GM23338 (cell line): ENCODE data around the gene NCOR2. TPM values are rescaled to one million over a fixed set of nuclear protein-coding genes. Genes with fewer than 3 reads are reported as not detected.

Source experiments
- ATAC-seq: fragments of 200-7000 bp; cut with Tn5 transposase; 3 replicates; pipeline ENCODE4 v1.9.1; 2020
- DNase-seq: peaks from one replicate; pipeline ENCODE4 v3.0.0-alpha.2; 2015; ENCODE audit warnings: low spot score
- H2AFZ ChIP-seq: fragments of 200-600 bp; sonication (generic); 2 replicates; pipeline ENCODE4 v1.8.0; 2016; ENCODE audit warnings: antibody characterized with exemption, mild to moderate bottlenecking, moderate library complexity
- H3F3A ChIP-seq: fragments of 200-600 bp; sonication (generic); replicated peaks from 2 replicates; pipeline ENCODE4 v1.8.0; 2017; ENCODE audit warnings: antibody characterized with exemption, mixed run types, low read depth
- H3K27ac ChIP-seq: fragments of 200-600 bp; sonication (generic); 2 replicates; pipeline ENCODE4 v1.6.1; 2016; ENCODE audit warnings: low read depth
- H3K27me3 ChIP-seq: fragments of 200-600 bp; sonication (generic); 2 replicates; pipeline ENCODE4 v1.8.0; 2016; ENCODE audit warnings: mild to moderate bottlenecking, mixed run types, moderate library complexity; ENCODE audit not compliant: insufficient read depth
- H3K36me3 ChIP-seq: fragments of 200-600 bp; sonication (generic); 2 replicates; pipeline ENCODE4 v1.8.0; 2016; ENCODE audit warnings: mild to moderate bottlenecking; ENCODE audit not compliant: insufficient read depth
- H3K4me1 ChIP-seq: fragments of 200-600 bp; sonication (generic); 2 replicates; pipeline ENCODE4 v1.8.0; 2016; ENCODE audit warnings: mild to moderate bottlenecking, moderate library complexity; ENCODE audit not compliant: insufficient read depth
- H3K4me2 ChIP-seq: fragments of 200-600 bp; sonication (generic); 2 replicates; pipeline ENCODE4 v1.7.1; 2017; ENCODE audit warnings: mixed run types
- H3K4me3 ChIP-seq: fragments of 200-600 bp; sonication (generic); 2 replicates; pipeline ENCODE4 v1.6.1; 2016; ENCODE audit warnings: mixed run types
- H3K79me2 ChIP-seq: fragments of 200-600 bp; sonication (generic); replicated peaks from 2 replicates; pipeline ENCODE4 v1.8.0; 2017; ENCODE audit warnings: mild to moderate bottlenecking; ENCODE audit not compliant: insufficient read depth
- H3K9me2 ChIP-seq: fragments of 200-600 bp; sonication (generic); 2 replicates; pipeline ENCODE4 v1.8.0; 2017; ENCODE audit not compliant: insufficient read depth
- H4K20me1 ChIP-seq: fragments of 200-600 bp; sonication (generic); replicated peaks from 2 replicates; pipeline ENCODE4 v1.8.0; 2017; ENCODE audit warnings: mild to moderate bottlenecking; ENCODE audit not compliant: insufficient read depth
- H3K27ac Mint-ChIP-seq: 2 replicates; pipeline ENCODE4 v1.8.0; 2020; ENCODE audit warnings: inconsistent platforms, mild to moderate bottlenecking, moderate library complexity, mixed read lengths
- H3K27me3 Mint-ChIP-seq: 3 replicates; pipeline ENCODE4 v1.8.0; 2022; ENCODE audit warnings: low read depth, mild to moderate bottlenecking, moderate library complexity, mixed read lengths, inconsistent platforms; ENCODE audit not compliant: insufficient read depth, poor library complexity
- H3K36me3 Mint-ChIP-seq: 3 replicates; pipeline ENCODE4 v1.8.0; 2021; ENCODE audit warnings: low read depth, mild to moderate bottlenecking, inconsistent platforms, moderate library complexity, mixed read lengths
- H3K4me1 Mint-ChIP-seq: 3 replicates; pipeline ENCODE4 v1.8.0; 2020; ENCODE audit warnings: mild to moderate bottlenecking, inconsistent platforms, mixed read lengths
- H3K4me3 Mint-ChIP-seq: 3 replicates; pipeline ENCODE4 v1.8.0; 2021; ENCODE audit warnings: moderate library complexity, mild to moderate bottlenecking, inconsistent platforms, mixed read lengths
- H3K9me3 Mint-ChIP-seq: 3 replicates; pipeline ENCODE4 v1.8.0; 2020; ENCODE audit warnings: moderate library complexity, mild to moderate bottlenecking, inconsistent platforms, mixed read lengths
- CREB1 ChIP-seq: fragments of 250-450 bp; sonication (Bioruptor Pico); IDR thresholded peaks from 2 replicates; pipeline ENCODE4 v1.5.0; 2020; ENCODE audit warnings: low read depth, mild to moderate bottlenecking, moderate library complexity
- EZH2 ChIP-seq: fragments of 200-600 bp; sonication (generic); IDR thresholded peaks from one replicate; pipeline ENCODE4 v1.8.0; 2017; ENCODE audit warnings: antibody characterized with exemption, mild to moderate bottlenecking, low read depth; ENCODE audit not compliant: unreplicated experiment
- EZH2phosphoT487 ChIP-seq: fragments of 200-600 bp; sonication (generic); IDR thresholded peaks from one replicate; pipeline ENCODE4 v1.8.1; 2018; ENCODE audit warnings: antibody characterized with exemption; ENCODE audit not compliant: unreplicated experiment
- NANOG ChIP-seq: IDR thresholded peaks from 2 replicates; pipeline ENCODE4 v1.6.1; 2016; ENCODE audit warnings: antibody characterized with exemption, borderline replicate concordance
- POLR2AphosphoS5 ChIP-seq: IDR thresholded peaks from 2 replicates; pipeline ENCODE4 v1.6.1; 2016; ENCODE audit warnings: antibody characterized with exemption, low read depth
- STAT1 ChIP-seq: IDR thresholded peaks from one replicate; pipeline ENCODE4 v1.6.1; 2016; ENCODE audit warnings: antibody characterized with exemption; ENCODE audit not compliant: unreplicated experiment
- ZNF114 ChIP-seq: fragments of 250-450 bp; sonication (Bioruptor Pico); IDR thresholded peaks from 2 replicates; pipeline ENCODE4 v1.5.0; 2020; ENCODE audit warnings: mild to moderate bottlenecking, moderate library complexity
- ZNF331 ChIP-seq: fragments of 250-450 bp; sonication (Bioruptor Pico); IDR thresholded peaks from 2 replicates; pipeline ENCODE4 v1.5.0; 2020; ENCODE audit warnings: low read depth, mild to moderate bottlenecking, moderate library complexity
- polyA plus RNA-seq: library from polyadenylated mRNA; unstranded; fragments of >200 nt; fragmentation: Nextera tagmentation; extraction: Ambion mirVana; gene quantifications from 2 replicates; pipeline ENCODE4 v1.2.1, GENCODE V29; 2016
- total RNA-seq: library from RNA; depleted of rRNA; stranded (reverse); fragments of >200 nt; shearing (Covaris generic); gene quantifications from 2 replicates; pipeline ENCODE4 v1.2.3, GENCODE V29; 2014
- TF ChIP-seq, protein P1 (sequence below): IDR thresholded peaks from 2 replicates; pipeline ENCODE4 v1.6.1; 2016; ENCODE audit warnings: antibody characterized with exemption
- TF ChIP-seq, protein P2 (sequence below): fragments of 250-450 bp; sonication (Bioruptor Pico); IDR thresholded peaks from 2 replicates; pipeline ENCODE4 v1.5.0; 2020; ENCODE audit warnings: mild to moderate bottlenecking, moderate library complexity
- TF ChIP-seq, protein P3 (sequence below): IDR thresholded peaks from one replicate; pipeline ENCODE4 v1.6.1; 2018; ENCODE audit warnings: antibody characterized with exemption; ENCODE audit not compliant: unreplicated experiment
- TF ChIP-seq, protein P4 (sequence below), 2 experiments: fragments of 200-600 bp in 1 of 2; sonication (generic) in 1 of 2; conservative IDR thresholded peaks; 2 replicates each; pipeline versions ENCODE4 v1.5.1 to v1.6.1; 2016 to 2017; ENCODE audit warnings: antibody characterized with exemption in 2 of 2, low read depth in 2 of 2, mild to moderate bottlenecking in 2 of 2, moderate library complexity in 1 of 2

Gene NCOR2
- total and polyA plus RNA-seq, 2 experiments from 2014 or later = 69.6 to 190 TPM

DNA sequence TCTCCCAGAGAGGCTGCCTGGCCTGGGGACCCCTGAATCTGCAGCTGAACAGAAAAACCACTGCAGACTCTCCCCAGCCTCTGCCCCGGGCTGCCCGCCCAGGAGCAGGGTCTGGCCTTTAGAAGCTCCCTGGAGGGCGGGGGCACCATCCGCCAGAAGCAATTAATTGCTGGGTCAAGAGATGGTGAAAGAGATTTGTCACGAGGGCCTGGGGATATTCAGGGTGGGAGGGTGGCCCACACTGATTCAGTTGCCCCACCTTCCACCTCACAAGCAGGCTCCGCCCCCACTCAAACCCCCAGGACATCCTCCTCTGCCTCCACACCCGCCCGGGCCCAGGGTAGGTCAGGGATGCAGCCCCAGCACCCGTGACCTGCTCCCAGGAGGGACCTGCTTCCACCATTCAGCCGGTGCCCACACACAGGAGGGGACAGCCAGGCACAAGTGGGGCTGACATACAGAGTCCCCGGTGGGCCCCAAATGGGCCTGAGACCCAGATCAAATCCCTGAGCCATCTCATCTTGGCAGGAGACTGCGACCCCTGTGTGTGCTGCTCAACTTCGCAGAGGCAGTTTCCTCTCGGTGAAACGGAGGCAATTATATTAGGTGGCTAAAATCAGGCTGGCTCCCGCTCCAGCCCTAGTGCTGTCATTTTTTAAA lies 23.0 kb downstream of the NCOR2 start:
- peak overlapping the region; percentile 48 for H3K4me2 ChIP-seq
- H3K4me1 ChIP-seq = peaks cover 35% of the 10 kb centered on the region

More for the DNA sequence above, 23.0 kb downstream of the NCOR2 start:
- H3K9me3 Mint-ChIP-seq = peaks cover 5% of the 10 kb centered on the region; the same call in 1 of the 3 replicates
- H3K27ac ChIP-seq = peak overlapping the region; percentile 81
- peaks cover 2% of the 10 kb centered on the region for H3K27me3 Mint-ChIP-seq
- H3K36me3 Mint-ChIP-seq = peaks cover 15% of the 10 kb centered on the region
- H3K4me1 Mint-ChIP-seq = peaks cover 41% of the 10 kb centered on the region
- H3K27ac Mint-ChIP-seq = peak overlapping the region; percentile 72
- H3K4me3 ChIP-seq = no peak overlapping the region
- peaks cover 84% of the 10 kb centered on the region for H3K79me2 ChIP-seq
- no peaks in the 10 kb centered on the region for H3K27me3 ChIP-seq
- H3F3A ChIP-seq = no peaks in the 10 kb centered on the region
- H3K4me3 Mint-ChIP-seq = no peak overlapping the region
- no peaks in the 10 kb centered on the region for H3K36me3 ChIP-seq
- H4K20me1 ChIP-seq = peaks cover 42% of the 10 kb centered on the region
- TF ChIP-seq ZNF331 (CRISPR knock-in tag) (no peak), ZNF114 (no peak), EZH2phosphoT487 (no peak), CREB1 (CRISPR knock-in tag) (no peak), EZH2 (no peak), NANOG (no peak), POLR2AphosphoS5 (no peak), STAT1 (no peak)
- TF ChIP-seq, protein P1, sequence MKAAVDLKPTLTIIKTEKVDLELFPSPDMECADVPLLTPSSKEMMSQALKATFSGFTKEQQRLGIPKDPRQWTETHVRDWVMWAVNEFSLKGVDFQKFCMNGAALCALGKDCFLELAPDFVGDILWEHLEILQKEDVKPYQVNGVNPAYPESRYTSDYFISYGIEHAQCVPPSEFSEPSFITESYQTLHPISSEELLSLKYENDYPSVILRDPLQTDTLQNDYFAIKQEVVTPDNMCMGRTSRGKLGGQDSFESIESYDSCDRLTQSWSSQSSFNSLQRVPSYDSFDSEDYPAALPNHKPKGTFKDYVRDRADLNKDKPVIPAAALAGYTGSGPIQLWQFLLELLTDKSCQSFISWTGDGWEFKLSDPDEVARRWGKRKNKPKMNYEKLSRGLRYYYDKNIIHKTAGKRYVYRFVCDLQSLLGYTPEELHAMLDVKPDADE = no peak
- TF ChIP-seq, protein P2, sequence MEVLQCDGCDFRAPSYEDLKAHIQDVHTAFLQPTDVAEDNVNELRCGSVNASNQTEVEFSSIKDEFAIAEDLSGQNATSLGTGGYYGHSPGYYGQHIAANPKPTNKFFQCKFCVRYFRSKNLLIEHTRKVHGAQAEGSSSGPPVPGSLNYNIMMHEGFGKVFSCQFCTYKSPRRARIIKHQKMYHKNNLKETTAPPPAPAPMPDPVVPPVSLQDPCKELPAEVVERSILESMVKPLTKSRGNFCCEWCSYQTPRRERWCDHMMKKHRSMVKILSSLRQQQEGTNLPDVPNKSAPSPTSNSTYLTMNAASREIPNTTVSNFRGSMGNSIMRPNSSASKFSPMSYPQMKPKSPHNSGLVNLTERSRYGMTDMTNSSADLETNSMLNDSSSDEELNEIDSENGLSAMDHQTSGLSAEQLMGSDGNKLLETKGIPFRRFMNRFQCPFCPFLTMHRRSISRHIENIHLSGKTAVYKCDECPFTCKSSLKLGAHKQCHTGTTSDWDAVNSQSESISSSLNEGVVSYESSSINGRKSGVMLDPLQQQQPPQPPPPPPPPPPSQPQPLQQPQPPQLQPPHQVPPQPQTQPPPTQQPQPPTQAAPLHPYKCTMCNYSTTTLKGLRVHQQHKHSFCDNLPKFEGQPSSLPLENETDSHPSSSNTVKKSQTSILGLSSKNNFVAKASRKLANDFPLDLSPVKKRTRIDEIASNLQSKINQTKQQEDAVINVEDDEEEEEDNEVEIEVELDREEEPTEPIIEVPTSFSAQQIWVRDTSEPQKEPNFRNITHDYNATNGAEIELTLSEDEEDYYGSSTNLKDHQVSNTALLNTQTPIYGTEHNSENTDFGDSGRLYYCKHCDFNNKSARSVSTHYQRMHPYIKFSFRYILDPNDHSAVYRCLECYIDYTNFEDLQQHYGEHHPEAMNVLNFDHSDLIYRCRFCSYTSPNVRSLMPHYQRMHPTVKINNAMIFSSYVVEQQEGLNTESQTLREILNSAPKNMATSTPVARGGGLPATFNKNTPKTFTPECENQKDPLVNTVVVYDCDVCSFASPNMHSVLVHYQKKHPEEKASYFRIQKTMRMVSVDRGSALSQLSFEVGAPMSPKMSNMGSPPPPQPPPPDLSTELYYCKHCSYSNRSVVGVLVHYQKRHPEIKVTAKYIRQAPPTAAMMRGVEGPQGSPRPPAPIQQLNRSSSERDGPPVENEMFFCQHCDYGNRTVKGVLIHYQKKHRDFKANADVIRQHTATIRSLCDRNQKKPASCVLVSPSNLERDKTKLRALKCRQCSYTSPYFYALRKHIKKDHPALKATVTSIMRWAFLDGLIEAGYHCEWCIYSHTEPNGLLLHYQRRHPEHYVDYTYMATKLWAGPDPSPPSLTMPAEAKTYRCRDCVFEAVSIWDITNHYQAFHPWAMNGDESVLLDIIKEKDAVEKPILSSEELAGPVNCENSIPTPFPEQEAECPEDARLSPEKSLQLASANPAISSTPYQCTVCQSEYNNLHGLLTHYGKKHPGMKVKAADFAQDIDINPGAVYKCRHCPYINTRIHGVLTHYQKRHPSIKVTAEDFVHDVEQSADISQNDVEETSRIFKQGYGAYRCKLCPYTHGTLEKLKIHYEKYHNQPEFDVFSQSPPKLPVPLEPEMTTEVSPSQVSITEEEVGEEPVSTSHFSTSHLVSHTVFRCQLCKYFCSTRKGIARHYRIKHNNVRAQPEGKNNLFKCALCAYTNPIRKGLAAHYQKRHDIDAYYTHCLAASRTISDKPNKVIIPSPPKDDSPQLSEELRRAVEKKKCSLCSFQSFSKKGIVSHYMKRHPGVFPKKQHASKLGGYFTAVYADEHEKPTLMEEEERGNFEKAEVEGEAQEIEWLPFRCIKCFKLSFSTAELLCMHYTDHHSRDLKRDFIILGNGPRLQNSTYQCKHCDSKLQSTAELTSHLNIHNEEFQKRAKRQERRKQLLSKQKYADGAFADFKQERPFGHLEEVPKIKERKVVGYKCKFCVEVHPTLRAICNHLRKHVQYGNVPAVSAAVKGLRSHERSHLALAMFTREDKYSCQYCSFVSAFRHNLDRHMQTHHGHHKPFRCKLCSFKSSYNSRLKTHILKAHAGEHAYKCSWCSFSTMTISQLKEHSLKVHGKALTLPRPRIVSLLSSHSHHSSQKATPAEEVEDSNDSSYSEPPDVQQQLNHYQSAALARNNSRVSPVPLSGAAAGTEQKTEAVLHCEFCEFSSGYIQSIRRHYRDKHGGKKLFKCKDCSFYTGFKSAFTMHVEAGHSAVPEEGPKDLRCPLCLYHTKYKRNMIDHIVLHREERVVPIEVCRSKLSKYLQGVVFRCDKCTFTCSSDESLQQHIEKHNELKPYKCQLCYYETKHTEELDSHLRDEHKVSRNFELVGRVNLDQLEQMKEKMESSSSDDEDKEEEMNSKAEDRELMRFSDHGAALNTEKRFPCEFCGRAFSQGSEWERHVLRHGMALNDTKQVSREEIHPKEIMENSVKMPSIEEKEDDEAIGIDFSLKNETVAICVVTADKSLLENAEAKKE = no peak
- TF ChIP-seq, protein P3, sequence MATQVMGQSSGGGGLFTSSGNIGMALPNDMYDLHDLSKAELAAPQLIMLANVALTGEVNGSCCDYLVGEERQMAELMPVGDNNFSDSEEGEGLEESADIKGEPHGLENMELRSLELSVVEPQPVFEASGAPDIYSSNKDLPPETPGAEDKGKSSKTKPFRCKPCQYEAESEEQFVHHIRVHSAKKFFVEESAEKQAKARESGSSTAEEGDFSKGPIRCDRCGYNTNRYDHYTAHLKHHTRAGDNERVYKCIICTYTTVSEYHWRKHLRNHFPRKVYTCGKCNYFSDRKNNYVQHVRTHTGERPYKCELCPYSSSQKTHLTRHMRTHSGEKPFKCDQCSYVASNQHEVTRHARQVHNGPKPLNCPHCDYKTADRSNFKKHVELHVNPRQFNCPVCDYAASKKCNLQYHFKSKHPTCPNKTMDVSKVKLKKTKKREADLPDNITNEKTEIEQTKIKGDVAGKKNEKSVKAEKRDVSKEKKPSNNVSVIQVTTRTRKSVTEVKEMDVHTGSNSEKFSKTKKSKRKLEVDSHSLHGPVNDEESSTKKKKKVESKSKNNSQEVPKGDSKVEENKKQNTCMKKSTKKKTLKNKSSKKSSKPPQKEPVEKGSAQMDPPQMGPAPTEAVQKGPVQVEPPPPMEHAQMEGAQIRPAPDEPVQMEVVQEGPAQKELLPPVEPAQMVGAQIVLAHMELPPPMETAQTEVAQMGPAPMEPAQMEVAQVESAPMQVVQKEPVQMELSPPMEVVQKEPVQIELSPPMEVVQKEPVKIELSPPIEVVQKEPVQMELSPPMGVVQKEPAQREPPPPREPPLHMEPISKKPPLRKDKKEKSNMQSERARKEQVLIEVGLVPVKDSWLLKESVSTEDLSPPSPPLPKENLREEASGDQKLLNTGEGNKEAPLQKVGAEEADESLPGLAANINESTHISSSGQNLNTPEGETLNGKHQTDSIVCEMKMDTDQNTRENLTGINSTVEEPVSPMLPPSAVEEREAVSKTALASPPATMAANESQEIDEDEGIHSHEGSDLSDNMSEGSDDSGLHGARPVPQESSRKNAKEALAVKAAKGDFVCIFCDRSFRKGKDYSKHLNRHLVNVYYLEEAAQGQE = no peak
- TF ChIP-seq, protein P4, sequence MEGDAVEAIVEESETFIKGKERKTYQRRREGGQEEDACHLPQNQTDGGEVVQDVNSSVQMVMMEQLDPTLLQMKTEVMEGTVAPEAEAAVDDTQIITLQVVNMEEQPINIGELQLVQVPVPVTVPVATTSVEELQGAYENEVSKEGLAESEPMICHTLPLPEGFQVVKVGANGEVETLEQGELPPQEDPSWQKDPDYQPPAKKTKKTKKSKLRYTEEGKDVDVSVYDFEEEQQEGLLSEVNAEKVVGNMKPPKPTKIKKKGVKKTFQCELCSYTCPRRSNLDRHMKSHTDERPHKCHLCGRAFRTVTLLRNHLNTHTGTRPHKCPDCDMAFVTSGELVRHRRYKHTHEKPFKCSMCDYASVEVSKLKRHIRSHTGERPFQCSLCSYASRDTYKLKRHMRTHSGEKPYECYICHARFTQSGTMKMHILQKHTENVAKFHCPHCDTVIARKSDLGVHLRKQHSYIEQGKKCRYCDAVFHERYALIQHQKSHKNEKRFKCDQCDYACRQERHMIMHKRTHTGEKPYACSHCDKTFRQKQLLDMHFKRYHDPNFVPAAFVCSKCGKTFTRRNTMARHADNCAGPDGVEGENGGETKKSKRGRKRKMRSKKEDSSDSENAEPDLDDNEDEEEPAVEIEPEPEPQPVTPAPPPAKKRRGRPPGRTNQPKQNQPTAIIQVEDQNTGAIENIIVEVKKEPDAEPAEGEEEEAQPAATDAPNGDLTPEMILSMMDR (conservative IDR thresholded peaks at IDR 0.05; ENCODE audit: low read depth in 2 of 2) = no peak
- no peak overlapping the region for H2AFZ ChIP-seq
- no peak for DNase-seq
- H3K9me2 ChIP-seq = no peaks in the 10 kb centered on the region
- peak; percentile 18 for ATAC-seq
